Measurements from ENCODE around the gene APPL2. TPM values are rescaled to one million over a fixed set of nuclear protein-coding genes. Genes with fewer than 3 reads are reported as not detected.
"Not testable (repeated sequence)": the region's sequence is repeated elsewhere in the genome, so short reads cannot be mapped to it uniquely, and the experiment has no call there.

The APPL2 gene
- total and polyA plus RNA-seq, 8 donors, result 15.9 to 407 (median 56.0) TPM

DNA sequence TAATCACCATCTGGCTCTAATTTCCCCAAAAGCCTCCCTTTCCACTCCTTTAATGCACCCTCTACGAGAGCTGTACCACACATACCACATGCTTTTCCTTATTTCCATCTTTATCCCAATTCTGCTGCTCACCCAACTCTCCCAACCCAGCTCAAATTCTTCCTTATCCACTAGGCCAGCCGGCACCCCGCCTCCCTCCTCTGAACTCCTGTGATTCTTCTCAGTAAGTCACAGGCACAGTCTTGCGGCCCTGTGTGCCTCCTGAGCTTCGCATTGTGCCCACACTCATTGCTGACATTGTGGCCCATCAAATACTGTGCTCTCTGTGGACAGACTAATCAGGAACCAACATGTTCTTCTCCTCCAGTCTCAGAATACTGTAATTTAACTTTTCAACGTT, 45.4 kb downstream of the APPL2 start:
- H3K36me3 ChIP-seq, result peaks cover 51 to 100% (median 97%) of the 10 kb centered on the region in 4 donors
- intact Hi-C loops (cut with DNase I; ENCODE audit: low total_unique reads), result no loop called here
- H3K27me3 ChIP-seq, result no peaks in the 10 kb centered on the region
- no peak for TF ChIP-seq EP300 (IDR thresholded peaks at IDR 0.05)
- TF ChIP-seq, protein P1, sequence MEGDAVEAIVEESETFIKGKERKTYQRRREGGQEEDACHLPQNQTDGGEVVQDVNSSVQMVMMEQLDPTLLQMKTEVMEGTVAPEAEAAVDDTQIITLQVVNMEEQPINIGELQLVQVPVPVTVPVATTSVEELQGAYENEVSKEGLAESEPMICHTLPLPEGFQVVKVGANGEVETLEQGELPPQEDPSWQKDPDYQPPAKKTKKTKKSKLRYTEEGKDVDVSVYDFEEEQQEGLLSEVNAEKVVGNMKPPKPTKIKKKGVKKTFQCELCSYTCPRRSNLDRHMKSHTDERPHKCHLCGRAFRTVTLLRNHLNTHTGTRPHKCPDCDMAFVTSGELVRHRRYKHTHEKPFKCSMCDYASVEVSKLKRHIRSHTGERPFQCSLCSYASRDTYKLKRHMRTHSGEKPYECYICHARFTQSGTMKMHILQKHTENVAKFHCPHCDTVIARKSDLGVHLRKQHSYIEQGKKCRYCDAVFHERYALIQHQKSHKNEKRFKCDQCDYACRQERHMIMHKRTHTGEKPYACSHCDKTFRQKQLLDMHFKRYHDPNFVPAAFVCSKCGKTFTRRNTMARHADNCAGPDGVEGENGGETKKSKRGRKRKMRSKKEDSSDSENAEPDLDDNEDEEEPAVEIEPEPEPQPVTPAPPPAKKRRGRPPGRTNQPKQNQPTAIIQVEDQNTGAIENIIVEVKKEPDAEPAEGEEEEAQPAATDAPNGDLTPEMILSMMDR (IDR thresholded peaks at IDR 0.05), result no peak
- no peak for TF ChIP-seq POLR2A (IDR thresholded peaks at IDR 0.05)
- TF ChIP-seq POLR2AphosphoS5 (IDR thresholded peaks at IDR 0.05), result no peak
- H3K4me1 ChIP-seq, result peaks cover 0 to 17% (median 11%) of the 10 kb centered on the region in 4 donors
- H3K9me3 ChIP-seq, result no peaks in the 10 kb centered on the region
- no peak overlapping the region for H3K27ac ChIP-seq
- H3K4me3 ChIP-seq, result no peak overlapping the region
- DNase-seq, result no peak
- 86 to 93% (median 91%) methylated on average over 6 of the region's 6 CpGs for WGBS, 5 donors

DNA sequence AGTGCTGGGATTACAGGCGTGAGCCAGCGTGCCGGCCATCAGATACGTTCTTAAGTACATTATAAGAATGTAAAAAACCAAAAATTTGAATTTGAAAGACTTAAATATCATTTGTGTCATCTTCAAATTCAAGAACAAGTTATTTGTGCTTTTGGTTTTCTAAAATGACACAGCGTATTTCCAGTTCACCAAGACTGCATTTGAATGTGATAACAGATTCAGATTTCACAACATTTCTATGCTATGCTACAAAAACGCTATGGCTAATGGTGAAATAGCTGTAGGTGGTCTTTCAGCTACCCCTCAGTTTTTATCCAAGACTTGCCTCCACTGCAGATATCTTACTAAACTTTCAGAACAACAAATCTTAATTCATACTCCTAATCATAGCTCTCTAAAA, 46.7 kb downstream of the APPL2 start:
- Histone ChIP-seq H3K36me3 (peaks cover 54 to 100% (median 97%) of the 10 kb centered on the region in 4 donors), H3K4me1 (peaks cover 0 to 17% (median 11%) of the 10 kb centered on the region in 4 donors), H3K27ac (no peak overlapping the region), H3K27me3 (no peaks in the 10 kb centered on the region), H3K9me3 (no peaks in the 10 kb centered on the region), H3K4me3 (no peak overlapping the region)
- intact Hi-C loops (cut with DNase I; ENCODE audit: low total_unique reads), result no loop called here
- DNase-seq, result no peak
- WGBS, 5 donors, result 78 to 89% (median 80%) methylated on average over 6 of the region's 6 CpGs
- TF ChIP-seq, protein P1 (IDR thresholded peaks at IDR 0.05), result no peak
- TF ChIP-seq POLR2AphosphoS5 (IDR thresholded peaks at IDR 0.05) (no peak), POLR2A (IDR thresholded peaks at IDR 0.05) (no peak), EP300 (IDR thresholded peaks at IDR 0.05) (no peak)

DNA sequence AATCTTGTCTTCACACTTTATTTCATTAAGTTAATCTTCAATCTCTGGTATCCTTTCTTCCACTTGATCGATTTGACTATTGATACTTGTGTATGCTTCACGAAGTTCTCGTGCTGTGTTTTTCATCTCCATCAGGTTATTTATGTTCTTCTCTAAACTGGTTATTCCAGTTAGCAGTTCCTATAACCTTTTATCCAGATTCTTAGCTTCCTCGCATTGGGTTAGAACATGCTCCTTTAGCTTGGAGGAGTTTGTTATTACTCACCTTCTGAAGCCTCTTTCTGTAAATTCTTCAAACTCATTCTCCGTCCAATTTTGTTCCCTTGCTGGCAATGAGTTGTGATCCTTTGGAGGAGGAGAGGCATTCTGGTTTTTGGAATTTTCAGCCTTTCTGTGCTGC, 52.0 kb downstream of the APPL2 start:
- WGBS, 5 donors, result 80 to 96% (median 91%) methylated on average over 5 of the region's 5 CpGs
- peaks cover 0 to 12% (median 0%) of the 10 kb centered on the region in 4 donors for H3K9me3 ChIP-seq
- H3K4me1 ChIP-seq; H3K4me3 ChIP-seq; H3K27me3 ChIP-seq; DNase-seq; intact Hi-C loops (cut with DNase I; ENCODE audit: low total_unique reads); H3K27ac ChIP-seq: not testable (repeated sequence)
- H3K36me3 ChIP-seq, result peaks cover 31 to 72% (median 61%) of the 10 kb centered on the region in 4 donors

DNA sequence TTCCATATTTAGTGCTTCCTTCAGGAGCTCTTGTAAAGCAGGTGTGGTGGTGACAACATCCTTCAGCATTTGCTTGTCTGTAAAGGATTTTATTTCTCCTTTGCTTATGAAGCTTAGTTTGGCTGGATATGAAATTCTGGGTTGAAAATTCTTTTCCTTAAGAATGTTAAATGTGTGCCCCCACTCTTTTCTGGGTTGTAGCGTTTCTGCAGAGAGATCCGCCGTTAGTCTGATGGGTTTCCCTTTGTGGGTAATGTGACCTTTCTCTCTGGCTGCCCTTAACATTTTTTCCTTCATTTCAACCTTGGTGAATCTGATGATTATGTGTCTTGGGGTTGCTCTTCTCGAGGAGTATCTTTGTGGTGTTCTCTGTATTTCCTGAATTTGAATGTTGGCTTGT, 52.6 kb downstream of the APPL2 start:
- 87 to 98% (median 94%) methylated on average over 4 of the region's 4 CpGs for WGBS, 5 donors

DNA sequence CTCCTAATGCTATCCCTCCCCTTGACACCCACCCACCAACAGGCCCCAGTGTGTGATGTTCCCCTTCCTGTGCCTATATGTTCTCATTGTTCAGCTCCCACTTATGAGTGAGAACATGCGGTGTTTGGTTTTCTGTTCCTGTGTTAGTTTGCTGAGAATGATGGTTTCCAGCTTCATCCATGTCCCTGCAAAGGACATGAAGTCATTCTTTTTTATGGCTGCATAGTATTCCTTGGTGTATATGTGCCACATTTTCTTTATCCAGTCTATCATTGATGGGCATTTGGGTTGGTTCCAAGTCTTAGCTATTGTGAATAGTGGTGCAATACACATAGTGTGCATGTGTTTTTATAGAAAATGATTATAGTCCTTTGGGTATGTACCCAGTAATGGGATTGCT, 56.9 kb downstream of the APPL2 start:
- H3K4me1 ChIP-seq; H3K27ac ChIP-seq; H3K4me3 ChIP-seq; H3K27me3 ChIP-seq; intact Hi-C loops (cut with DNase I; ENCODE audit: low total_unique reads); DNase-seq: not testable (repeated sequence)
- H3K9me3 ChIP-seq, result peaks cover 0 to 12% (median 0%) of the 10 kb centered on the region in 4 donors
- H3K36me3 ChIP-seq, result peaks cover 4 to 66% (median 52%) of the 10 kb centered on the region in 4 donors
- WGBS, 5 donors, result 93 to 100% (median 100%) methylated on average over 1 of the region's 1 CpG

More for the DNA sequence above, 52.6 kb downstream of the APPL2 start:
- H3K27ac ChIP-seq; H3K4me1 ChIP-seq; H3K4me3 ChIP-seq; DNase-seq; H3K27me3 ChIP-seq; intact Hi-C loops (cut with DNase I; ENCODE audit: low total_unique reads): not testable (repeated sequence)
- Histone ChIP-seq H3K36me3 (peaks cover 30 to 68% (median 56%) of the 10 kb centered on the region in 4 donors), H3K9me3 (peaks cover 0 to 12% (median 0%) of the 10 kb centered on the region in 4 donors)

DNA sequence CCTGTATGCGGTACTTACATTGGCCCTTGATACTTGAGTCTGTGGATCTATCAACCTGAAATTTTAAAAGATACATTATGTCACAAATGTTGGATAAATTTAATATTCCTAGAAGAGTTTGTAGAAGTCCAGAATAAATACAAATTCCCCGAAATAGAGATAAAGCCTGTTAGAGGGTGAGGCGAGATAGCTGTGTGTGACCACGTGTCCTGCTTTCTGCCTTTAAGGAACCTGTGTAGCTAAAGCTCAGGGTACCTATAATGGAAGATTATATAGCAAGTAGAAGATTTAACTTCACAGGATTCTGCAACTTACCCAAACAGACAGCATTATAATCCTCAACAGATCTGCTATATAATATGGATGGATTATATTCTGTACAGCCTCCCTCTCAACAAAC, 58.8 kb downstream of the APPL2 start:
- H3K9me3 ChIP-seq, result peaks cover 0 to 12% (median 0%) of the 10 kb centered on the region in 4 donors
- H3K27ac ChIP-seq, result no peak overlapping the region
- TF ChIP-seq POLR2A (IDR thresholded peaks at IDR 0.05) (no peak), EP300 (IDR thresholded peaks at IDR 0.05) (no peak), POLR2AphosphoS5 (IDR thresholded peaks at IDR 0.05) (no peak)
- TF ChIP-seq, protein P1 (IDR thresholded peaks at IDR 0.05), result no peak
- H3K4me3 ChIP-seq, result no peak overlapping the region
- H3K4me1 ChIP-seq, result no peaks in the 10 kb centered on the region
- H3K27me3 ChIP-seq, result no peaks in the 10 kb centered on the region
- no peak for DNase-seq
- intact Hi-C loops (cut with DNase I; ENCODE audit: low total_unique reads), result no loop called here
- H3K36me3 ChIP-seq, result peaks cover 7 to 70% (median 56%) of the 10 kb centered on the region in 4 donors
- 57 to 79% (median 61%) methylated on average over 4 of the region's 4 CpGs for WGBS, 5 donors

Data from stomach (tissue), 9 donors.